ENCODE data around the gene NALCN. TPM values are rescaled to one million over a fixed set of nuclear protein-coding genes. Genes with fewer than 3 reads are reported as not detected.

Gene NALCN
- polyA plus RNA-seq, 1 experiment, result 2.2 TPM

DNA sequence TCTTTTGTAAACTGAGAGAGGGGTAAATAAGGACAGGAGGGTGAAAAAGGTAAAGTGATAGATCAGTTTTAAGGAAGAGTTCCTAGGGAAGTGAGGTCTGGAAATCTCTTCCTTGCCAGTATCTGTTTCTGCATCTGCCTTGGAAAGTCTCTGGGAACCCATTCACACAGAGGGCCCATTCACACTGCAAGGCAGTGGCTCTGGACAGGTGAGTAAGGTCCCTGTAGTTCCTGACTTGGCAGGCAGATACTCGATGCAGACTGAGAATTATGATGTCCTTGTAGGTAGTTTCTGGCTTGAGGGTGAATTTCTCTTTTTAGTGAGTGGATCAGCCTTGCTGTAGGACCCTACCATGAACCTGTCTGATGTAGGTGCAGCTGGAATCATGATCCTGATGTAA is 293.3 kb downstream of the NALCN start:
- ChIA-PET CTCF (interaction anchor here (1.6 to 2.8 kb wide), 2 partner anchors 23 to 401 kb away, joined by 5 to 12 read pairs; no protein-coding TSS in a partner anchor), POLR2A (no interaction called here)
- no peaks in the 10 kb centered on the region for H3K27me3 ChIP-seq (ENCODE audit: control insufficient read depth, insufficient read depth, low read length)
- no peak for DNase-seq (ENCODE audit: low read depth, low spot score)
- TF ChIP-seq, protein P1, sequence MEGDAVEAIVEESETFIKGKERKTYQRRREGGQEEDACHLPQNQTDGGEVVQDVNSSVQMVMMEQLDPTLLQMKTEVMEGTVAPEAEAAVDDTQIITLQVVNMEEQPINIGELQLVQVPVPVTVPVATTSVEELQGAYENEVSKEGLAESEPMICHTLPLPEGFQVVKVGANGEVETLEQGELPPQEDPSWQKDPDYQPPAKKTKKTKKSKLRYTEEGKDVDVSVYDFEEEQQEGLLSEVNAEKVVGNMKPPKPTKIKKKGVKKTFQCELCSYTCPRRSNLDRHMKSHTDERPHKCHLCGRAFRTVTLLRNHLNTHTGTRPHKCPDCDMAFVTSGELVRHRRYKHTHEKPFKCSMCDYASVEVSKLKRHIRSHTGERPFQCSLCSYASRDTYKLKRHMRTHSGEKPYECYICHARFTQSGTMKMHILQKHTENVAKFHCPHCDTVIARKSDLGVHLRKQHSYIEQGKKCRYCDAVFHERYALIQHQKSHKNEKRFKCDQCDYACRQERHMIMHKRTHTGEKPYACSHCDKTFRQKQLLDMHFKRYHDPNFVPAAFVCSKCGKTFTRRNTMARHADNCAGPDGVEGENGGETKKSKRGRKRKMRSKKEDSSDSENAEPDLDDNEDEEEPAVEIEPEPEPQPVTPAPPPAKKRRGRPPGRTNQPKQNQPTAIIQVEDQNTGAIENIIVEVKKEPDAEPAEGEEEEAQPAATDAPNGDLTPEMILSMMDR (IDR thresholded peaks at IDR 0.05; ENCODE audit: low read depth, low read length), result no peak
- H3K9me3 ChIP-seq (ENCODE audit: control insufficient read depth, insufficient read depth, low read length), result no peaks in the 10 kb centered on the region
- H3K27ac ChIP-seq (ENCODE audit: low read depth, low read length), result no peak overlapping the region
- no peak overlapping the region for H3K4me3 ChIP-seq (ENCODE audit: low read depth, low read length)

DNA sequence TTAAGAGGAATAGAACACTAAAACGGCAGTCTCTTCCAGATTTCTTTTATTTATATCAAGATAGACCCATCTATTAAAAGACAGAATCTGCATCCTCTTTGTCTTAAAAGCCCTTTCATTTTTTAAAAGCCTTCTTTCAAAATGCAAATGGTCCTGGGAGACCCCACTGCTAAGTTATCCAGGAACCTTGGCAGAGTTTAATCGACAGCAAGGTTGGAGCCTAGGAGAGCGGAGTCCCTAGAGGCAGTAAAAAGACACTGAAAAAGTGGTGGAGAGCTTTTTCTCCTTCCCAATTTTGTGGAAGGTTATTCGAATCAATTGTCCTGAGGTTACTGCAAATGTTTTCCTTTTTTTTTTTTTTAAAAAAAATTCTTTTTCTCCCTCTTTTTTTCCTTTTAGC is 294.7 kb downstream of the NALCN start:
- H3K27ac ChIP-seq (ENCODE audit: low read depth, low read length), result no peak overlapping the region
- no peaks in the 10 kb centered on the region for H3K27me3 ChIP-seq (ENCODE audit: control insufficient read depth, insufficient read depth, low read length)
- ChIA-PET POLR2A (no interaction called here), CTCF (interaction anchor here (0.7 to 2.8 kb wide), 4 partner anchors 101 to 506 kb away, joined by 3 to 12 read pairs (median 4); no protein-coding TSS in a partner anchor)
- TF ChIP-seq, protein P1 (IDR thresholded peaks at IDR 0.05; ENCODE audit: low read depth, low read length), result no peak
- no peaks in the 10 kb centered on the region for H3K9me3 ChIP-seq (ENCODE audit: control insufficient read depth, insufficient read depth, low read length)
- no peak for DNase-seq (ENCODE audit: low read depth, low spot score)
- no peak overlapping the region for H3K4me3 ChIP-seq (ENCODE audit: low read depth, low read length)

DNA sequence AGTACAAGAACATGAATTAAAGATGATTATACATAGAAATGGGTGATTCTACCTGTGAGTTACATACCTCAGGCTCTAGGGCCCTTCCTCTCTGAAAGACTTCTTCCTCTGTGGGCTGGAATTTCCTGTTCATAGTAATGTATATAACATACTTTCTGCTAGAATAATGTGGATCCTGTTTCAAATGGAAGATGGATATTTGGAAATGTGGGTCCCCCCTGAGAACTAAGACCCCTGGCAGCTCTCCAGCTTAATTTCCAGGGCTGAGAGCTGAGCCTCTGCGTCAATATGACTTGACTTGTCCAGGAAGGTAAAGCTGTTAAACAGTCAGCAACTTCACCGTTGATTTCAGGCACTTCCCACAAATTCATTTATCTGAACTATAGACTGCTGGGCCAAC is 296.3 kb downstream of the NALCN start:
- Histone ChIP-seq H3K27me3 (ENCODE audit: control insufficient read depth, insufficient read depth, low read length) (no peaks in the 10 kb centered on the region), H3K4me3 (ENCODE audit: low read depth, low read length) (no peak overlapping the region), H3K27ac (ENCODE audit: low read depth, low read length) (no peak overlapping the region), H3K9me3 (ENCODE audit: control insufficient read depth, insufficient read depth, low read length) (no peaks in the 10 kb centered on the region)
- ChIA-PET POLR2A (no interaction called here), CTCF (interaction anchor here (2.7 kb wide), 1 partner anchor 8 kb away, joined by 15 read pairs; no protein-coding TSS in a partner anchor)
- TF ChIP-seq, protein P1 (IDR thresholded peaks at IDR 0.05; ENCODE audit: low read depth, low read length), result no peak
- DNase-seq (ENCODE audit: low read depth, low spot score), result no peak

DNA sequence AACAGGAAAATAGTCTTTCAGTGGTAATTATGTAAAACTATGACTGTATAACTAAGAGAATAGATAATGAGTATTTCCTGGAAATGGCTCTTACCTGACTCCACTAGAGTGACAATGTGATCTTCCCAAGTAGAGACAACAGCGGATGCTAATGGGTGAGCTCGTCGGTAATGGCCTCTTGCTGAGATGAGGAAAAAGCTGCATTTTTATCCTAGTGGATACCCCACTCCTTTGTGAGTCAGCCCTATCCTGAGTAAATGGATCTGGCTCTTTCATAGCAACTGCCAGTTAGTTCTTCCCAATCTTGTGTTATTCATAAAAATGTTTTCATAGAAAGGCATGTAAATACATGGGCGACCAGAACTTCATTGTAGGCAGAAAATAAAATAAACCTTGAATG is 299.5 kb downstream of the NALCN start:
- H3K4me3 ChIP-seq (ENCODE audit: low read depth, low read length), result no peak overlapping the region
- no peak overlapping the region for H3K27ac ChIP-seq (ENCODE audit: low read depth, low read length)
- TF ChIP-seq, protein P1 (IDR thresholded peaks at IDR 0.05; ENCODE audit: low read depth, low read length), result no peak
- ChIA-PET CTCF (no interaction called here), POLR2A (no interaction called here)
- DNase-seq (ENCODE audit: low read depth, low spot score), result no peak
- H3K27me3 ChIP-seq (ENCODE audit: control insufficient read depth, insufficient read depth, low read length), result peaks cover 2% of the 10 kb centered on the region
- no peaks in the 10 kb centered on the region for H3K9me3 ChIP-seq (ENCODE audit: control insufficient read depth, insufficient read depth, low read length)

DNA sequence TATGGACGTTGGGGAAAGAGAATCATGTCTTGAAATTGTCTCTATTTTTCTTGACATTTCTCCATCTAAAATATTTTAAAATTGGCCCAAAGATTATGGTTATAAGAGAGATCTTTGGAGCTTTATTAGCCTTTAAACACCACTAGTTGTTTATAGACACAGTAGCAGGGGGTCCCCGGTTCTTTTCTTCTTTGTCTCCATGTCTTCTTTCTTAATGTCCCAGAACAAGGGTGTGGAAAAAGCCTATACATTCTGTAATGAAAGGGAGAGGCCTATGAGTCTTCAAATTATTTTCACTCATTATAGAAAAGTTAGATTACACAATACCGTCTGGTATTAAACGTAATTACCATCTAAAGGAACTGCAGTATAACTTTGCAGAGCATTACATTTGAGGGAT is 300.0 kb downstream of the NALCN start:
- TF ChIP-seq, protein P1 (IDR thresholded peaks at IDR 0.05; ENCODE audit: low read depth, low read length), result no peak
- H3K27me3 ChIP-seq (ENCODE audit: control insufficient read depth, insufficient read depth, low read length), result peaks cover 2% of the 10 kb centered on the region
- H3K27ac ChIP-seq (ENCODE audit: low read depth, low read length), result no peak overlapping the region
- ChIA-PET POLR2A (no interaction called here), CTCF (no interaction called here)
- no peak overlapping the region for H3K4me3 ChIP-seq (ENCODE audit: low read depth, low read length)
- DNase-seq (ENCODE audit: low read depth, low spot score), result no peak
- H3K9me3 ChIP-seq (ENCODE audit: control insufficient read depth, insufficient read depth, low read length), result no peaks in the 10 kb centered on the region

Measured in AG04450 (cell line).